RKO (cell line): ENCODE results near the gene TMEM117.
A peak's percentile ranks its signal among the peaks of the same experiment; 100 is the strongest.
"Not testable (repeated sequence)": the region's sequence is repeated elsewhere in the genome, so short reads cannot be mapped to it uniquely, and the experiment has no call there.

Experiments
- DNase-seq: peaks from one replicate; pipeline ENCODE4 v3.0.0-alpha.2; 2016; ENCODE audit warnings: low spot score

TMEM117 gene

GRCh38 chr12:44299524-44299923, 463.6 kb downstream of the TMEM117 start:
- no peak for DNase-seq

- DNase-seq, result no peak
Observed at GRCh38 chr12:44307506-44308168, 471.8 kb downstream of the TMEM117 start.

GRCh38 chr12:44313188-44313587, 477.3 kb downstream of the TMEM117 start:
- DNase-seq, result no peak

GRCh38 chr12:44314007-44314500, 478.2 kb downstream of the TMEM117 start:
- DNase-seq, result no peak

GRCh38 chr12:44317651-44318126, 481.8 kb downstream of the TMEM117 start:
- DNase-seq, result peak; percentile 43

- DNase-seq, result no peak
Observed at GRCh38 chr12:44331269-44331668, 495.4 kb downstream of the TMEM117 start.

GRCh38 chr12:44334347-44334746, 498.5 kb downstream of the TMEM117 start:
- DNase-seq, result no peak

GRCh38 chr12:44335030-44335429, 499.1 kb downstream of the TMEM117 start:
- DNase-seq, result no peak

- no peak for DNase-seq
Observed at GRCh38 chr12:44336577-44336976, 500.7 kb downstream of the TMEM117 start.

GRCh38 chr12:44342371-44342770, 506.5 kb downstream of the TMEM117 start:
- DNase-seq, result no peak

- DNase-seq, result no peak
Observed at GRCh38 chr12:44347145-44347544, 511.3 kb downstream of the TMEM117 start.

- no peak for DNase-seq
Observed at GRCh38 chr12:44357494-44357893, 521.6 kb downstream of the TMEM117 start.

GRCh38 chr12:44358636-44359035, 522.8 kb downstream of the TMEM117 start:
- no peak for DNase-seq

- no peak for DNase-seq
Observed at GRCh38 chr12:44362947-44363346, 527.1 kb downstream of the TMEM117 start.

- no peak for DNase-seq
Observed at GRCh38 chr12:44367136-44367535, 531.3 kb downstream of the TMEM117 start.

- DNase-seq, result no peak
Observed at GRCh38 chr12:44367916-44368315, 532.0 kb downstream of the TMEM117 start.

GRCh38 chr12:44369998-44370397, 534.1 kb downstream of the TMEM117 start:
- DNase-seq, result no peak

GRCh38 chr12:44370982-44371381, 535.1 kb downstream of the TMEM117 start:
- DNase-seq, result no peak

- peak; percentile 75 for DNase-seq
Observed at GRCh38 chr12:44372259-44372658, 536.4 kb downstream of the TMEM117 start.

- no peak for DNase-seq
Observed at GRCh38 chr12:44375694-44376093, 539.8 kb downstream of the TMEM117 start.

GRCh38 chr12:44377443-44378187, 541.7 kb downstream of the TMEM117 start:
- DNase-seq, result no peak

GRCh38 chr12:44379113-44379512, 543.2 kb downstream of the TMEM117 start:
- not testable (repeated sequence) for DNase-seq

- DNase-seq, result no peak
Observed at GRCh38 chr12:44379831-44380230, 544.0 kb downstream of the TMEM117 start.
